Adrenal gland (tissue), 12 donors: ENCODE measurements around the gene EIPR1. TPM values are rescaled to one million over a fixed set of nuclear protein-coding genes. Genes with fewer than 3 reads are reported as not detected.

ENCODE experiments used
- DNase-seq, 7 donors: peaks; one replicate each; pipeline ENCODE4 v3.0.0-alpha.2; 2019 to 2020
- H3K27ac ChIP-seq, 5 donors: fragments of 200-600 bp; sonication (generic) in 4 of 5; 1 replicate in 3 of 5; 2 replicates in 2 of 5; pipeline versions ENCODE4 v1.5.1 to v1.8.0; 2016 to 2020; ENCODE audit warnings: mild to moderate bottlenecking in 1 of 5
- H3K27me3 ChIP-seq: fragments of 200-600 bp; 2 replicates; pipeline ENCODE4 v1.8.0; 2021
- H3K36me3 ChIP-seq, 2 donors: fragments of 200-600 bp; replicated peaks in 1 of 2; 1 replicate in 1 of 2; 2 replicates in 1 of 2; pipeline versions ENCODE4 v1.5.1 to v1.8.0; 2018 to 2022
- H3K4me1 ChIP-seq, 2 donors: fragments of 200-600 bp; replicated peaks in 1 of 2; 1 replicate in 1 of 2; 2 replicates in 1 of 2; pipeline versions ENCODE4 v1.5.1 to v1.8.0; 2018 to 2021
- H3K4me3 ChIP-seq, 4 donors: fragments of 200-600 bp; sonication (generic) in 3 of 4; one replicate each; pipeline ENCODE4 v1.5.1; 2016 to 2018
- H3K9me3 ChIP-seq, 3 donors: fragments of 200-600 bp; sonication (generic) in 1 of 3; replicated peaks in 1 of 3; 1 replicate in 2 of 3; 2 replicates in 1 of 3; pipeline versions ENCODE4 v1.5.1 to v1.8.0; 2016 to 2021
- POLR2A ChIP-seq, 2 donors: fragments of 450-650 bp; IDR thresholded peaks; one replicate each; pipeline ENCODE4 v1.6.1; 2017; ENCODE audit warnings: antibody characterized with exemption in 2 of 2, mild to moderate bottlenecking in 2 of 2, moderate library complexity in 1 of 2
- WGBS, 4 donors: extraction: QIAGEN DNeasy Blood & Tissue Kit in 2 of 4; methylation state at CpG; one replicate each; pipeline versions ENCODE4 v1.1.5 to v1.1.7; 2013 to 2017; 5-methylcytosine and 5-hydroxymethylcytosine counted together
- intact Hi-C, 2 donors: fragments of 100-400 bp; cut with DNase I; formaldehyde crosslinking; loops; one replicate each; pipeline versions ENCODE4 v1.14.1 to v1.15.0; 2022 to 2023
- polyA plus RNA-seq, 3 donors: library from polyadenylated mRNA; stranded (reverse); fragments of 200-250 nt in 2 of 3; fragments of 350-450 nt in 1 of 3; fragmentation: Illumina TruSeq in 1 of 3; extraction: RNeasy Lipid Tissue Mini Kit (QIAGEN cat#74804) in 1 of 3; gene quantifications; one replicate each; pipeline ENCODE4 v1.2.3, GENCODE V29; 2013 to 2014
- total RNA-seq, 9 donors: library from RNA; depleted of rRNA in 4 of 9; stranded (reverse); fragments of >200 nt in 4 of 9; fragments of 120-200 nt in 1 of 9; fragmentation: NEBNext Ultra II Directional in 1 of 9; extraction: Animal tissue kit (Norgen Biotek cat#: 25700) in 1 of 9; gene quantifications; one replicate each; pipeline versions ENCODE4 v1.1.0 to v1.2.4, GENCODE V29; 2013 to 2023
- TF ChIP-seq, protein P1 (sequence below), 6 experiments: fragments of 450-650 bp in 4 of 6; fragments of 200-600 bp in 2 of 6; sonication (generic) in 1 of 6; IDR thresholded peaks; 1 replicate in 5 of 6; 2 replicates in 1 of 6; pipeline versions ENCODE4 v1.5.1 to v1.8.0; 2016 to 2021; ENCODE audit warnings: antibody characterized with exemption in 6 of 6, mild to moderate bottlenecking in 2 of 6, moderate library complexity in 1 of 6
- donor health status: healthy with polysubstance abuse.
- donor health status: Bipolar disorder and iron deficiency.
- donor health status: DM: yes; HTN: yes; CAD: no.
- donor health status: DM: no; HTN: no; CAD: no.
- donor health status: DM: no; HTN: no; CAD: no.
- donor health status: DM: yes; HTN: yes; CAD: no.

The EIPR1 gene
- total and polyA plus RNA-seq, 12 donors: 10.3 to 37.9 (median 28.5) TPM

DNA sequence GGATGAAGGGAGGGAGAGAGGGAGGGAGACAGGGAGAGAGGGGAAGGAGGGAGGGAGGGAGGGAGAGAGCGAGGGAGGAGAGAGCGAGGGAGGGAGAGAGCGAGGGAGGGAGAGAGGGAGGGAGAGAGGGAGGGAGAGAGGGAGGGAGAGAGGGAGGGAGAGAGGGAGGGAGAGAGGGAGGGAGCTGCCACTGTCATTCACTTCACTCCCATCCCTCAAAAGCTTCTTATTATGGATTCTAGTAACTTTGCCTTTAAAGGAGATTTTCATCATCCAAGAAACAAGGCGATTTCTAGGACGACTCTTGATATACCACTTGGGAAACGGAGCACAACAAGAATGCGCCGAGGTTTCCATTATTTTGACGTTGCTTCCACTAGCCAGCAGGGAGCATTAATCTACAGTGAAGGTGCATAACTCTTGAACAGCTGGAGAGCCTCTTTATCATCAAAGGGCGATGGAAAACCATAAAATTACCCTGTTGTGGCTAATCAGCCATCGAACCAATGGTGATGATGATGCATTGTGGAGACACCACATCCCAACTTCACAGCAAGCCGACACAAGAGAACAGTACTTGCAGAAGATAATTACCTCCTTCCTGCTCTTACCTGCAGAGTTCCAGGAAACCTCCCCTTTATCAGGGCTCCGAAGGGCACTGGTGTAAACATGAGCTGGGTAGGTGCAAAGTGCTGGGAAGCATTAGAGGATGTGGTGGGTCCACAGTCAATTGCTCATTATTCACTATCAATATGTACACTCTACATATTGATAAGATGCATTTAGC, 130.5 kb downstream of the EIPR1 start:
- 73 to 97% (median 79%) methylated on average over 10 to 12 of the region's 13 CpGs for WGBS, 4 donors
- Histone ChIP-seq H3K4me1 (no peaks in the 10 kb centered on the region), H3K36me3 (no peaks in the 10 kb centered on the region), H3K27me3 (no peaks in the 10 kb centered on the region), H3K9me3 (peaks cover 0 to 6% (median 0%) of the 10 kb centered on the region in 3 donors), H3K27ac (no peak overlapping the region), H3K4me3 (no peak overlapping the region)
- TF ChIP-seq POLR2A (IDR thresholded peaks at IDR 0.05): no peak
- TF ChIP-seq, protein P1, sequence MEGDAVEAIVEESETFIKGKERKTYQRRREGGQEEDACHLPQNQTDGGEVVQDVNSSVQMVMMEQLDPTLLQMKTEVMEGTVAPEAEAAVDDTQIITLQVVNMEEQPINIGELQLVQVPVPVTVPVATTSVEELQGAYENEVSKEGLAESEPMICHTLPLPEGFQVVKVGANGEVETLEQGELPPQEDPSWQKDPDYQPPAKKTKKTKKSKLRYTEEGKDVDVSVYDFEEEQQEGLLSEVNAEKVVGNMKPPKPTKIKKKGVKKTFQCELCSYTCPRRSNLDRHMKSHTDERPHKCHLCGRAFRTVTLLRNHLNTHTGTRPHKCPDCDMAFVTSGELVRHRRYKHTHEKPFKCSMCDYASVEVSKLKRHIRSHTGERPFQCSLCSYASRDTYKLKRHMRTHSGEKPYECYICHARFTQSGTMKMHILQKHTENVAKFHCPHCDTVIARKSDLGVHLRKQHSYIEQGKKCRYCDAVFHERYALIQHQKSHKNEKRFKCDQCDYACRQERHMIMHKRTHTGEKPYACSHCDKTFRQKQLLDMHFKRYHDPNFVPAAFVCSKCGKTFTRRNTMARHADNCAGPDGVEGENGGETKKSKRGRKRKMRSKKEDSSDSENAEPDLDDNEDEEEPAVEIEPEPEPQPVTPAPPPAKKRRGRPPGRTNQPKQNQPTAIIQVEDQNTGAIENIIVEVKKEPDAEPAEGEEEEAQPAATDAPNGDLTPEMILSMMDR (IDR thresholded peaks at IDR 0.05): no peak
- DNase-seq: no peak
- intact Hi-C loops: no loop called here

GRCh38 chr2:3246406-3246805, 131.2 kb downstream of the EIPR1 start:
- Histone ChIP-seq H3K27me3 (no peaks in the 10 kb centered on the region), H3K27ac (no peak overlapping the region), H3K4me1 (no peaks in the 10 kb centered on the region), H3K9me3 (peaks cover 0 to 6% (median 0%) of the 10 kb centered on the region in 3 donors), H3K36me3 (no peaks in the 10 kb centered on the region), H3K4me3 (no peak overlapping the region)
- no peak for TF ChIP-seq POLR2A (IDR thresholded peaks at IDR 0.05)
- TF ChIP-seq, protein P1 (IDR thresholded peaks at IDR 0.05): no peak
- no peak for DNase-seq
- WGBS, 4 donors: 74 to 93% (median 78%) methylated on average over 5 to 6 of the region's 6 CpGs
- intact Hi-C loops: no loop called here

DNA sequence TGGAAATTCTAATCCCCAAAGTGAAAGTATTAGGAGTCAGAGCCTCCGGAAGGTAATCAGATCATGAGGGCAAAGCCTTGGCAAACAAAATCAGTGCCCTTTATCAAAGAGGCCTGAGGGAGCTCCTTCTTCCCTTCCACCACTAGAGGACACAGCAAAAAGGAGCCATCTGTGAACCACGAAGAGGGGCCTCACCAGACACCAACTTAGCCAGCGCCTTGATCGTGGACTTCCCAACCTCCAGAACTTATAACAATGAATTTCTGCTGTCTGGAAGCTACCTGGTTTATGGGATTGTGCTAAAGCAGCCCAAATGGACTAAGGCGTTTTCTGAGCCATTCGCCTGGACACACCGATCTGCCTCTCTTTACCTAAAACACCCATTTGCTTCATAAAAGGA, 133.1 kb downstream of the EIPR1 start:
- no peak overlapping the region for H3K4me3 ChIP-seq
- intact Hi-C loops: no loop called here
- WGBS, 4 donors: 96 to 99% (median 98%) methylated on average over 7 of the region's 7 CpGs

GRCh38 chr2:3243804-3244203, 133.8 kb downstream of the EIPR1 start:
- no peaks in the 10 kb centered on the region for H3K9me3 ChIP-seq
- no peak for TF ChIP-seq POLR2A (IDR thresholded peaks at IDR 0.05)
- TF ChIP-seq, protein P1 (IDR thresholded peaks at IDR 0.05): no peak
- H3K36me3 ChIP-seq: no peaks in the 10 kb centered on the region
- no peaks in the 10 kb centered on the region for H3K27me3 ChIP-seq
- WGBS, 4 donors: 91 to 97% (median 96%) methylated on average over 6 of the region's 6 CpGs
- no peaks in the 10 kb centered on the region for H3K4me1 ChIP-seq
- no peak overlapping the region for H3K27ac ChIP-seq
- intact Hi-C loops: no loop called here
- no peak for DNase-seq
- H3K4me3 ChIP-seq: no peak overlapping the region

More for the DNA sequence above, 133.1 kb downstream of the EIPR1 start:
- Histone ChIP-seq H3K4me1 (no peaks in the 10 kb centered on the region), H3K27me3 (no peaks in the 10 kb centered on the region), H3K27ac (no peak overlapping the region), H3K36me3 (no peaks in the 10 kb centered on the region), H3K9me3 (peaks cover 0 to 3% (median 0%) of the 10 kb centered on the region in 3 donors)
- no peak for TF ChIP-seq POLR2A (IDR thresholded peaks at IDR 0.05)
- TF ChIP-seq, protein P1 (IDR thresholded peaks at IDR 0.05): no peak
- DNase-seq: no peak
